GM12801 (cell line): ENCODE results near the gene BRF1.

ENCODE experiments used
- CTCF ChIP-seq: IDR thresholded peaks from one replicate; pipeline ENCODE4 v1.5.1; 2011; ENCODE audit warnings: control low read depth; ENCODE audit not compliant: insufficient read length; ENCODE audit errors: extremely low read depth

Gene BRF1

GRCh38 chr14:105209091-105209490 is 91.7 kb downstream of the BRF1 start:
- TF ChIP-seq CTCF, result no peak

GRCh38 chr14:105208738-105209075 is 92.1 kb downstream of the BRF1 start:
- no peak for TF ChIP-seq CTCF

GRCh38 chr14:105207996-105208737 is 92.6 kb downstream of the BRF1 start:
- TF ChIP-seq CTCF, result no peak

- TF ChIP-seq CTCF, result no peak
Observed at GRCh38 chr14:105207460-105207901, 93.3 kb downstream of the BRF1 start.

- no peak for TF ChIP-seq CTCF
Observed at GRCh38 chr14:105206873-105207272, 93.9 kb downstream of the BRF1 start.

- TF ChIP-seq CTCF, result no peak
Observed at GRCh38 chr14:105205673-105206208, 95.1 kb downstream of the BRF1 start.

GRCh38 chr14:105204931-105205672 is 95.7 kb downstream of the BRF1 start:
- no peak for TF ChIP-seq CTCF
